B cell (primary cell): ENCODE measurements around the gene NAPSA.

Source experiments
- EZH2 ChIP-seq: IDR thresholded peaks from 2 replicates; pipeline ENCODE4 v1.6.1; 2012; ENCODE audit warnings: borderline replicate concordance, low read depth, mild to moderate bottlenecking, moderate library complexity, low read length; ENCODE audit not compliant: insufficient read depth, poor library complexity, severe bottlenecking
- TF ChIP-seq, protein P1 (sequence below): fragments of 200-600 bp; IDR thresholded peaks from one replicate; pipeline ENCODE4 v1.8.0; 2022; ENCODE audit warnings: antibody characterized with exemption, mild to moderate bottlenecking

DNA sequence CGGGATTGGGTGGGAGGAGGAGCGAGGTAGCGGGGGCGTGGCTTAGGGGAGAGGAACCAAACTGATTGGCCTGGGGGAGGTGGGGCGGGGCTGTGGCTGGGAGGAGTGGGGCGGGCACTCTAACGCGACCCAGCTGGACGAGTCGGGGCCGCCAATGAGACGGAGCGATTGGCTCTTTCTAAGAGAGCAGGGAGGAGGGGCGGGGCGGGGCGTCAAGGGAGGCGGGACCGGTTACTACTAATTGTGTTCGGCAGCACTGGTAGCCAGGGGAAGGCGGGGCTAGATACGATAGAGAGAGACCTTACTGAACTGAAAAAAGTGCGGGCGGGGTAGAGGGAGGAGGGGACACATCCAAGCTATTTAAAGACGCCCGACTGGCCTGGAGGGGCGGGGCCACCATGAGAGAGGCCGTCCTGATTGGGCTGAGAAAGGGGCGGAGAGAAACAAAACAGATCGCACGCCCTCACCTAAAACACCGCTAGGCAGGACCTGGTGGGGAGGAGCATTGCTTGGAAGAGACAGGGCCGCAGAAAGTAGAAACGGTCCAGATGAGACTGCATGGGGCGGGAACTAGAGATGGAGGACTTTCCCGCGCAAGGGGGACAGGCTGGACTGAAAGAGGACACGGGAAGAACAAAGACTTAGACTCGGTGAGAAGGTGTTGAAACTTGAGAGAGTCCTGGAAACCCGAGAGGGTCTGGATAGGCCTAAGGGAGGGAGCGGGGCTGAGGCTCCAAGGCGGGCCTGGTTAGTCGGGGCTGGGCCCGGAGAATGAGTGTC is 36.1 kb downstream of the NAPSA start, which contains the start of gene KCNC3:
- TF ChIP-seq, protein P1, sequence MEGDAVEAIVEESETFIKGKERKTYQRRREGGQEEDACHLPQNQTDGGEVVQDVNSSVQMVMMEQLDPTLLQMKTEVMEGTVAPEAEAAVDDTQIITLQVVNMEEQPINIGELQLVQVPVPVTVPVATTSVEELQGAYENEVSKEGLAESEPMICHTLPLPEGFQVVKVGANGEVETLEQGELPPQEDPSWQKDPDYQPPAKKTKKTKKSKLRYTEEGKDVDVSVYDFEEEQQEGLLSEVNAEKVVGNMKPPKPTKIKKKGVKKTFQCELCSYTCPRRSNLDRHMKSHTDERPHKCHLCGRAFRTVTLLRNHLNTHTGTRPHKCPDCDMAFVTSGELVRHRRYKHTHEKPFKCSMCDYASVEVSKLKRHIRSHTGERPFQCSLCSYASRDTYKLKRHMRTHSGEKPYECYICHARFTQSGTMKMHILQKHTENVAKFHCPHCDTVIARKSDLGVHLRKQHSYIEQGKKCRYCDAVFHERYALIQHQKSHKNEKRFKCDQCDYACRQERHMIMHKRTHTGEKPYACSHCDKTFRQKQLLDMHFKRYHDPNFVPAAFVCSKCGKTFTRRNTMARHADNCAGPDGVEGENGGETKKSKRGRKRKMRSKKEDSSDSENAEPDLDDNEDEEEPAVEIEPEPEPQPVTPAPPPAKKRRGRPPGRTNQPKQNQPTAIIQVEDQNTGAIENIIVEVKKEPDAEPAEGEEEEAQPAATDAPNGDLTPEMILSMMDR = no peak
- no peak for TF ChIP-seq EZH2
